GM12875 (cell line): ENCODE results near the gene WDR49.

Experiments
- H3K4me3 ChIP-seq: one replicate; pipeline ENCODE4 v1.5.1; 2011; ENCODE audit warnings: low read depth, low read length, control low read depth
- CTCF ChIP-seq: IDR thresholded peaks from 2 replicates; pipeline ENCODE4 v1.5.1; 2011; ENCODE audit warnings: low read depth, mild to moderate bottlenecking, control low read depth, inconsistent platforms, low read length, moderate library complexity, borderline replicate concordance; ENCODE audit not compliant: insufficient read depth

The WDR49 gene

GRCh38 chr3:167657684-167658225 is 4.0 kb upstream of the WDR49 start:
- no peak for TF ChIP-seq CTCF
- no peak overlapping the region for H3K4me3 ChIP-seq

- no peak for TF ChIP-seq CTCF
- no peak overlapping the region for H3K4me3 ChIP-seq
Observed at GRCh38 chr3:167656821-167657220, 3.1 kb upstream of the WDR49 start.

- no peak overlapping the region for H3K4me3 ChIP-seq
- no peak for TF ChIP-seq CTCF
Observed at GRCh38 chr3:167653155-167653554, 587 bp downstream of the WDR49 start.

- no peak for TF ChIP-seq CTCF
- no peak overlapping the region for H3K4me3 ChIP-seq
Observed at GRCh38 chr3:167651826-167652225, 1.9 kb downstream of the WDR49 start.

- no peak for TF ChIP-seq CTCF
- no peak overlapping the region for H3K4me3 ChIP-seq
Observed at GRCh38 chr3:167650459-167650858, 3.3 kb downstream of the WDR49 start.

GRCh38 chr3:167649746-167650145 is 4.0 kb downstream of the WDR49 start:
- no peak for TF ChIP-seq CTCF
- H3K4me3 ChIP-seq = no peak overlapping the region

- TF ChIP-seq CTCF = no peak
- no peak overlapping the region for H3K4me3 ChIP-seq
Observed at GRCh38 chr3:167644611-167645010, 9.1 kb downstream of the WDR49 start.
